Subcutaneous abdominal adipose tissue (tissue), 5 donors: ENCODE data around the gene DUSP7.

Source experiments
- H3K27ac ChIP-seq: one replicate; pipeline ENCODE4 v1.7.0; 2013; ENCODE audit warnings: low read depth, mild to moderate bottlenecking, inconsistent platforms, low read length, moderate library complexity
- H3K27me3 ChIP-seq, 5 donors: one replicate each; pipeline ENCODE4 v1.7.0; 2013; ENCODE audit warnings: low read length in 5 of 5, inconsistent platforms in 1 of 5; ENCODE audit not compliant: control insufficient read depth in 5 of 5, insufficient read depth in 4 of 5
- H3K36me3 ChIP-seq, 5 donors: one replicate each; pipeline ENCODE4 v1.7.0; 2013; ENCODE audit warnings: low read length in 5 of 5; ENCODE audit not compliant: control insufficient read depth in 5 of 5, insufficient read depth in 5 of 5
- H3K4me1 ChIP-seq, 5 donors: one replicate each; pipeline ENCODE4 v1.7.0; 2013; ENCODE audit warnings: low read length in 5 of 5, mild to moderate bottlenecking in 3 of 5, moderate library complexity in 1 of 5; ENCODE audit not compliant: control insufficient read depth in 5 of 5, insufficient read depth in 5 of 5
- H3K4me3 ChIP-seq, 5 donors: one replicate each; pipeline ENCODE4 v1.7.0; 2013; ENCODE audit warnings: low read length in 5 of 5, low read depth in 1 of 5
- H3K9ac ChIP-seq, 5 donors: one replicate each; pipeline ENCODE4 v1.7.0; 2013; ENCODE audit warnings: low read length in 5 of 5, mild to moderate bottlenecking in 4 of 5, moderate library complexity in 3 of 5
- H3K9me3 ChIP-seq, 5 donors: one replicate each; pipeline ENCODE4 v1.7.0; 2013; ENCODE audit warnings: low read length in 5 of 5; ENCODE audit not compliant: control insufficient read depth in 5 of 5
- donor health status: healthy.
- donor health status: healthy.
- donor health status: healthy.
- donor health status: healthy.
- donor health status: healthy.

Gene DUSP7

GRCh38 chr3:52086461-52086860, 30.1 kb upstream of the DUSP7 start:
- H3K27me3 ChIP-seq: no peaks in the 10 kb centered on the region
- peaks cover 4 to 52% (median 38%) of the 10 kb centered on the region in 5 donors for H3K4me1 ChIP-seq
- no peak overlapping the region for H3K4me3 ChIP-seq
- no peaks in the 10 kb centered on the region for H3K9me3 ChIP-seq
- H3K9ac ChIP-seq: no peak overlapping the region
- H3K27ac ChIP-seq: no peak overlapping the region
- no peaks in the 10 kb centered on the region for H3K36me3 ChIP-seq

- no peak overlapping the region for H3K4me3 ChIP-seq
- no peaks in the 10 kb centered on the region for H3K36me3 ChIP-seq
- no peaks in the 10 kb centered on the region for H3K9me3 ChIP-seq
- H3K9ac ChIP-seq: no peak overlapping the region
- peaks cover 4 to 45% (median 31%) of the 10 kb centered on the region in 5 donors for H3K4me1 ChIP-seq
- no peak overlapping the region for H3K27ac ChIP-seq
- H3K27me3 ChIP-seq: no peaks in the 10 kb centered on the region
Observed at GRCh38 chr3:52085681-52086282, 29.4 kb upstream of the DUSP7 start.

- no peaks in the 10 kb centered on the region for H3K27me3 ChIP-seq
- no peak overlapping the region for H3K27ac ChIP-seq
- H3K36me3 ChIP-seq: no peaks in the 10 kb centered on the region
- H3K4me3 ChIP-seq: no peak overlapping the region
- H3K9ac ChIP-seq: no peak overlapping the region
- no peaks in the 10 kb centered on the region for H3K9me3 ChIP-seq
- H3K4me1 ChIP-seq: peaks cover 0 to 38% (median 25%) of the 10 kb centered on the region in 5 donors
Observed at GRCh38 chr3:52084954-52085680, 28.7 kb upstream of the DUSP7 start.

GRCh38 chr3:52084216-52084945, 28.0 kb upstream of the DUSP7 start:
- no peak overlapping the region for H3K4me3 ChIP-seq
- H3K9me3 ChIP-seq: no peaks in the 10 kb centered on the region
- no peaks in the 10 kb centered on the region for H3K27me3 ChIP-seq
- no peak overlapping the region for H3K9ac ChIP-seq
- H3K27ac ChIP-seq: no peak overlapping the region
- no peaks in the 10 kb centered on the region for H3K36me3 ChIP-seq
- H3K4me1 ChIP-seq: peaks cover 0 to 31% (median 17%) of the 10 kb centered on the region in 5 donors

- Histone ChIP-seq H3K4me1 (peaks cover 0 to 24% (median 12%) of the 10 kb centered on the region in 5 donors), H3K27ac (no peak overlapping the region), H3K4me3 (no peak overlapping the region), H3K9ac (no peak overlapping the region), H3K36me3 (no peaks in the 10 kb centered on the region), H3K9me3 (no peaks in the 10 kb centered on the region), H3K27me3 (no peaks in the 10 kb centered on the region)
Observed at GRCh38 chr3:52083556-52084087, 27.3 kb upstream of the DUSP7 start.

- no peaks in the 10 kb centered on the region for H3K36me3 ChIP-seq
- H3K27ac ChIP-seq: no peak overlapping the region
- H3K27me3 ChIP-seq: no peaks in the 10 kb centered on the region
Observed at GRCh38 chr3:52082951-52083350, 26.6 kb upstream of the DUSP7 start.

GRCh38 chr3:52080830-52081719, 24.7 kb upstream of the DUSP7 start:
- H3K4me3 ChIP-seq: no peak overlapping the region
- no peaks in the 10 kb centered on the region for H3K27me3 ChIP-seq
- H3K27ac ChIP-seq: no peak overlapping the region
- H3K9ac ChIP-seq: no peak overlapping the region
- no peaks in the 10 kb centered on the region for H3K36me3 ChIP-seq
- H3K9me3 ChIP-seq: no peaks in the 10 kb centered on the region
- no peaks in the 10 kb centered on the region for H3K4me1 ChIP-seq

More at GRCh38 chr3:52082951-52083350, 26.6 kb upstream of the DUSP7 start:
- Histone ChIP-seq H3K9me3 (no peaks in the 10 kb centered on the region), H3K4me3 (no peak overlapping the region), H3K4me1 (peaks cover 0 to 17% (median 12%) of the 10 kb centered on the region in 5 donors), H3K9ac (no peak overlapping the region)

GRCh38 chr3:52079958-52080357, 23.6 kb upstream of the DUSP7 start:
- Histone ChIP-seq H3K9ac (no peak overlapping the region), H3K4me1 (no peaks in the 10 kb centered on the region), H3K27ac (no peak overlapping the region), H3K9me3 (no peaks in the 10 kb centered on the region), H3K36me3 (no peaks in the 10 kb centered on the region), H3K27me3 (no peaks in the 10 kb centered on the region), H3K4me3 (no peak overlapping the region)

- no peaks in the 10 kb centered on the region for H3K9me3 ChIP-seq
- peaks cover 0 to 2% (median 0%) of the 10 kb centered on the region in 5 donors for H3K36me3 ChIP-seq
- H3K4me1 ChIP-seq: no peaks in the 10 kb centered on the region
- no peak overlapping the region for H3K9ac ChIP-seq
- no peak overlapping the region for H3K27ac ChIP-seq
- no peaks in the 10 kb centered on the region for H3K27me3 ChIP-seq
- H3K4me3 ChIP-seq: no peak overlapping the region
Observed at GRCh38 chr3:52078781-52079560, 22.6 kb upstream of the DUSP7 start.
